A549 (cell line): ENCODE measurements around the gene PRSS56. TPM values are rescaled to one million over a fixed set of nuclear protein-coding genes. Genes with fewer than 3 reads are reported as not detected.

Experiments
- ATAC-seq, 2 experiments: fragments of 200-7000 bp in 1 of 2; fragments of >200 bp in 1 of 2; cut with Nextera tagmentation in 1 of 2; cut with Tn5 transposase in 1 of 2; 3 replicates each; pipeline versions ENCODE4 v1.8.0 to v1.9.1; 2018 to 2020; ENCODE audit warnings: mild to moderate bottlenecking in 1 of 2, moderate library complexity in 1 of 2
- CTCF ChIA-PET: fragments of 300-600 bp; sonication (Branson Sonifier 250); formaldehyde crosslinking; extraction: SDS; loops from one replicate; lab custom pipeline; 2021; ENCODE audit warnings: antibody characterized with exemption, inconsistent platforms; lab: Yijun Ruan, JAX
- POLR2A ChIA-PET: fragments of 350-600 bp; formaldehyde crosslinking; extraction: SDS; loops from one replicate; lab custom pipeline; 2021; ENCODE audit warnings: antibody characterized with exemption, inconsistent platforms; lab: Yijun Ruan, JAX
- DNase-seq, 2 experiments: peaks; one replicate each; pipeline versions ENCODE4 v3.0.0 to v3.0.0-alpha.2; 2011 to 2016; ENCODE audit warnings: low read depth in 1 of 2, low spot score in 1 of 2
- FAIRE-seq: peaks from 2 replicates; lab custom pipeline; 2011; peaks lifted over from hg19 to GRCh38; lab: Jason Lieb, UNC
- H3K27ac ChIP-seq, 2 experiments: fragments of >200 bp; sonication (Bioruptor Twin); formaldehyde crosslinking; 3 replicates each; pipeline ENCODE4 v1.5.1; 2016 to 2017
- H3K4me1 ChIP-seq: fragments of >200 bp; sonication (Bioruptor Twin); formaldehyde crosslinking; 3 replicates; pipeline ENCODE4 v1.6.1; 2016
- H3K4me2 ChIP-seq: fragments of >200 bp; sonication (Bioruptor Twin); formaldehyde crosslinking; 3 replicates; pipeline ENCODE4 v1.6.1; 2016
- H3K4me3 ChIP-seq: fragments of >200 bp; sonication (Bioruptor Twin); formaldehyde crosslinking; 3 replicates; pipeline ENCODE4 v1.5.1; 2016
- H3K9me3 ChIP-seq: fragments of >200 bp; sonication (Bioruptor Twin); formaldehyde crosslinking; 3 replicates; pipeline ENCODE4 v1.6.1; 2016
- BHLHE40 ChIP-seq: IDR thresholded peaks from 2 replicates; pipeline ENCODE4 v1.6.1; 2012; ENCODE audit warnings: low read depth, low read length, inconsistent platforms
- CEBPB ChIP-seq, 2 experiments: fragments of >200 bp in 1 of 2; sonication (Bioruptor Twin) in 1 of 2; formaldehyde crosslinking in 1 of 2; IDR thresholded peaks; 2 replicates each; pipeline ENCODE4 v1.6.1; 2012 to 2016
- EHF ChIP-seq: fragments of 250-450 bp; sonication (Bioruptor Pico); IDR thresholded peaks from 2 replicates; pipeline ENCODE4 v1.5.0; 2020; ENCODE audit warnings: mild to moderate bottlenecking
- EHMT2 ChIP-seq: fragments of 200-600 bp; sonication (generic); IDR thresholded peaks from 2 replicates; pipeline ENCODE4 v1.6.1; 2016; ENCODE audit warnings: antibody characterized with exemption, low read depth, mild to moderate bottlenecking, moderate library complexity
- EP300 ChIP-seq, 2 experiments: fragments of >200 bp; sonication (Bioruptor Twin); formaldehyde crosslinking; IDR thresholded peaks; 2 replicates in 1 of 2; 3 replicates in 1 of 2; pipeline ENCODE4 v1.6.1; 2016 to 2017
- FOSB ChIP-seq: fragments of 250-450 bp; sonication (Bioruptor Pico); IDR thresholded peaks from 2 replicates; pipeline ENCODE4 v1.5.0; 2020; ENCODE audit warnings: mild to moderate bottlenecking, moderate library complexity
- HDAC2 ChIP-seq: fragments of 200-600 bp; sonication (generic); IDR thresholded peaks from 2 replicates; pipeline ENCODE4 v1.6.1; 2016
- HOXA7 ChIP-seq: fragments of 250-450 bp; sonication (Bioruptor Pico); IDR thresholded peaks from 2 replicates; pipeline ENCODE4 v1.5.0; 2020; ENCODE audit warnings: mild to moderate bottlenecking, moderate library complexity
- KDM5A ChIP-seq: fragments of 200-600 bp; sonication (generic); IDR thresholded peaks from 2 replicates; pipeline ENCODE4 v1.6.1; 2016; ENCODE audit warnings: antibody characterized with exemption, mild to moderate bottlenecking
- MAZ ChIP-seq: fragments of 150-350 bp; IDR thresholded peaks from 2 replicates; pipeline ENCODE4 v1.6.1; 2014; ENCODE audit warnings: antibody characterized with exemption, low read depth, low read length, borderline replicate concordance
- MYC ChIP-seq: IDR thresholded peaks from 2 replicates; pipeline ENCODE4 v1.6.1; 2012; ENCODE audit warnings: mild to moderate bottlenecking, inconsistent platforms, low read length, improper control_type of control experiment, borderline replicate concordance
- NR3C1 ChIP-seq: fragments of >200 bp; sonication (Bioruptor Twin); formaldehyde crosslinking; IDR thresholded peaks from 3 replicates; pipeline ENCODE4 v1.6.1; 2017
- PBX3 ChIP-seq: IDR thresholded peaks from 2 replicates; pipeline ENCODE4 v1.6.1; 2012
- POLR2A ChIP-seq: IDR thresholded peaks from 2 replicates; pipeline ENCODE4 v1.6.1; 2012; ENCODE audit warnings: mild to moderate bottlenecking, low read length
- USF2 ChIP-seq: fragments of 450-650 bp; IDR thresholded peaks from 2 replicates; pipeline ENCODE4 v1.6.1; 2014; ENCODE audit warnings: antibody characterized with exemption
- ZSCAN20 ChIP-seq: fragments of 250-450 bp; sonication (Bioruptor Pico); IDR thresholded peaks from 2 replicates; pipeline ENCODE4 v1.8.0; 2022; ENCODE audit warnings: mild to moderate bottlenecking, moderate library complexity
- WGBS: methylation state at CpG from one replicate; pipeline ENCODE4 v1.1.6; 2017; ENCODE audit errors: missing lambda C conversion rate; 5-methylcytosine and 5-hydroxymethylcytosine counted together
- polyA plus RNA-seq, 4 experiments: library from polyadenylated mRNA; depleted of rRNA in 3 of 4; stranded (reverse); fragments of >200 nt; fragmentation: RNase III in 1 of 4; extraction: RNeasy Plus Mini Kit Qiagen cat#74134 plus additional on column Dnase treatment in 1 of 4; gene quantifications; 2 replicates in 3 of 4; 3 replicates in 1 of 4; pipeline ENCODE4 v1.2.3, GENCODE V29; 2011 to 2017
- TF ChIP-seq, protein P1 (sequence below): IDR thresholded peaks from 2 replicates; pipeline ENCODE4 v1.6.1; 2012
- TF ChIP-seq, protein P2 (sequence below): fragments of 250-450 bp; sonication (Bioruptor Pico); IDR thresholded peaks from 2 replicates; pipeline ENCODE4 v1.5.0; 2020; ENCODE audit warnings: low read depth, mild to moderate bottlenecking, moderate library complexity
- TF ChIP-seq, protein P3 (sequence below): IDR thresholded peaks from 2 replicates; pipeline ENCODE4 v1.6.1; 2012; ENCODE audit warnings: low read depth, borderline replicate concordance
- TF ChIP-seq, protein P4 (sequence below): fragments of 150-350 bp; IDR thresholded peaks from 2 replicates; pipeline ENCODE4 v1.6.1; 2014; ENCODE audit warnings: low read depth, mild to moderate bottlenecking, low read length

PRSS56 gene
- polyA plus RNA-seq, 2 of the 4 experiments (the other 2 are of a cell fraction), result not detected

- no peak overlapping the region for H3K4me2 ChIP-seq
- no peaks in the 10 kb centered on the region for H3K9me3 ChIP-seq
- 93% methylated on average over 8 of the region's 17 CpGs for WGBS
- ChIA-PET CTCF (interaction anchor here (1.7 kb wide), 1 partner anchor 18 kb away, joined by 4 read pairs; no protein-coding TSS in a partner anchor), POLR2A (no interaction called here)
- no peak for ATAC-seq
- no peak for DNase-seq
- no peak overlapping the region for H3K4me3 ChIP-seq
- no peak overlapping the region for H3K27ac ChIP-seq
- H3K4me1 ChIP-seq, result no peaks in the 10 kb centered on the region
- TF ChIP-seq FOSB (CRISPR knock-in tag) (no peak), BHLHE40 (no peak), HOXA7 (CRISPR knock-in tag) (no peak), EHF (CRISPR knock-in tag) (no peak), EP300 (IDR thresholded peaks at IDR 0.05) (no peak), KDM5A (no peak)
- FAIRE-seq, result no peak
Measured at GRCh38 chr2:232540441-232541041, 20.4 kb downstream of the PRSS56 start.

- Histone ChIP-seq H3K4me2 (no peak overlapping the region), H3K4me3 (no peak overlapping the region), H3K27ac (no peak overlapping the region), H3K4me1 (no peaks in the 10 kb centered on the region), H3K9me3 (no peaks in the 10 kb centered on the region)
- ATAC-seq (peak in 1 of 2 experiments; percentile 32; a peak in 3 of 6 replicates), DNase-seq (no peak), FAIRE-seq (no peak)
- TF ChIP-seq, protein P1, sequence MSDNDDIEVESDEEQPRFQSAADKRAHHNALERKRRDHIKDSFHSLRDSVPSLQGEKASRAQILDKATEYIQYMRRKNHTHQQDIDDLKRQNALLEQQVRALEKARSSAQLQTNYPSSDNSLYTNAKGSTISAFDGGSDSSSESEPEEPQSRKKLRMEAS, result no peak
- TF ChIP-seq, protein P2, sequence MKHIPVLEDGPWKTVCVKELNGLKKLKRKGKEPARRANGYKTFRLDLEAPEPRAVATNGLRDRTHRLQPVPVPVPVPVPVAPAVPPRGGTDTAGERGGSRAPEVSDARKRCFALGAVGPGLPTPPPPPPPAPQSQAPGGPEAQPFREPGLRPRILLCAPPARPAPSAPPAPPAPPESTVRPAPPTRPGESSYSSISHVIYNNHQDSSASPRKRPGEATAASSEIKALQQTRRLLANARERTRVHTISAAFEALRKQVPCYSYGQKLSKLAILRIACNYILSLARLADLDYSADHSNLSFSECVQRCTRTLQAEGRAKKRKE (CRISPR knock-in tag), result no peak
- TF ChIP-seq EHMT2 (no peak), CEBPB (IDR thresholded peaks at IDR 0.05) (no peak), MAZ (no peak), ZSCAN20 (no peak), PBX3 (no peak), USF2 (no peak), NR3C1 (no peak), EHF (CRISPR knock-in tag) (no peak), MYC (no peak), POLR2A (no peak), KDM5A (no peak), HDAC2 (no peak)
- TF ChIP-seq, protein P3, sequence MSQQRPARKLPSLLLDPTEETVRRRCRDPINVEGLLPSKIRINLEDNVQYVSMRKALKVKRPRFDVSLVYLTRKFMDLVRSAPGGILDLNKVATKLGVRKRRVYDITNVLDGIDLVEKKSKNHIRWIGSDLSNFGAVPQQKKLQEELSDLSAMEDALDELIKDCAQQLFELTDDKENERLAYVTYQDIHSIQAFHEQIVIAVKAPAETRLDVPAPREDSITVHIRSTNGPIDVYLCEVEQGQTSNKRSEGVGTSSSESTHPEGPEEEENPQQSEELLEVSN, result no peak
- TF ChIP-seq, protein P4, sequence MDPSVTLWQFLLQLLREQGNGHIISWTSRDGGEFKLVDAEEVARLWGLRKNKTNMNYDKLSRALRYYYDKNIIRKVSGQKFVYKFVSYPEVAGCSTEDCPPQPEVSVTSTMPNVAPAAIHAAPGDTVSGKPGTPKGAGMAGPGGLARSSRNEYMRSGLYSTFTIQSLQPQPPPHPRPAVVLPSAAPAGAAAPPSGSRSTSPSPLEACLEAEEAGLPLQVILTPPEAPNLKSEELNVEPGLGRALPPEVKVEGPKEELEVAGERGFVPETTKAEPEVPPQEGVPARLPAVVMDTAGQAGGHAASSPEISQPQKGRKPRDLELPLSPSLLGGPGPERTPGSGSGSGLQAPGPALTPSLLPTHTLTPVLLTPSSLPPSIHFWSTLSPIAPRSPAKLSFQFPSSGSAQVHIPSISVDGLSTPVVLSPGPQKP, result no peak
- POLR2A ChIA-PET, result no interaction called here
- 83% methylated on average over 15 of the region's 19 CpGs for WGBS
- CTCF ChIA-PET, result interaction anchor here (1.5 kb wide), 1 partner anchor 18 kb away, joined by 3 read pairs; no protein-coding TSS in a partner anchor
Measured at GRCh38 chr2:232541195-232541960, 21.2 kb downstream of the PRSS56 start.
